Mucosa of stomach (tissue), 1 donor: ENCODE measurements around the gene NME4.

Experiments
- H3K27me3 ChIP-seq: one replicate; pipeline ENCODE4 v1.7.0; 2013; ENCODE audit warnings: mild to moderate bottlenecking, low read length; ENCODE audit not compliant: control insufficient read depth, insufficient read depth
- H3K36me3 ChIP-seq: one replicate; pipeline ENCODE4 v1.7.0; 2013; ENCODE audit warnings: low read length; ENCODE audit not compliant: control insufficient read depth, insufficient read depth
- H3K4me1 ChIP-seq: one replicate; pipeline ENCODE4 v1.7.0; 2013; ENCODE audit warnings: mild to moderate bottlenecking, low read length; ENCODE audit not compliant: control insufficient read depth, insufficient read depth
- H3K4me3 ChIP-seq: one replicate; pipeline ENCODE4 v1.7.0; 2013; ENCODE audit warnings: low read length
- H3K9ac ChIP-seq: one replicate; pipeline ENCODE4 v1.7.0; 2013; ENCODE audit warnings: mild to moderate bottlenecking, low read length, moderate library complexity
- H3K9me3 ChIP-seq: one replicate; pipeline ENCODE4 v1.7.0; 2013; ENCODE audit warnings: mild to moderate bottlenecking, low read length, moderate library complexity; ENCODE audit not compliant: control insufficient read depth
- donor health status: Pancreatic carcinoma.

The NME4 gene

DNA sequence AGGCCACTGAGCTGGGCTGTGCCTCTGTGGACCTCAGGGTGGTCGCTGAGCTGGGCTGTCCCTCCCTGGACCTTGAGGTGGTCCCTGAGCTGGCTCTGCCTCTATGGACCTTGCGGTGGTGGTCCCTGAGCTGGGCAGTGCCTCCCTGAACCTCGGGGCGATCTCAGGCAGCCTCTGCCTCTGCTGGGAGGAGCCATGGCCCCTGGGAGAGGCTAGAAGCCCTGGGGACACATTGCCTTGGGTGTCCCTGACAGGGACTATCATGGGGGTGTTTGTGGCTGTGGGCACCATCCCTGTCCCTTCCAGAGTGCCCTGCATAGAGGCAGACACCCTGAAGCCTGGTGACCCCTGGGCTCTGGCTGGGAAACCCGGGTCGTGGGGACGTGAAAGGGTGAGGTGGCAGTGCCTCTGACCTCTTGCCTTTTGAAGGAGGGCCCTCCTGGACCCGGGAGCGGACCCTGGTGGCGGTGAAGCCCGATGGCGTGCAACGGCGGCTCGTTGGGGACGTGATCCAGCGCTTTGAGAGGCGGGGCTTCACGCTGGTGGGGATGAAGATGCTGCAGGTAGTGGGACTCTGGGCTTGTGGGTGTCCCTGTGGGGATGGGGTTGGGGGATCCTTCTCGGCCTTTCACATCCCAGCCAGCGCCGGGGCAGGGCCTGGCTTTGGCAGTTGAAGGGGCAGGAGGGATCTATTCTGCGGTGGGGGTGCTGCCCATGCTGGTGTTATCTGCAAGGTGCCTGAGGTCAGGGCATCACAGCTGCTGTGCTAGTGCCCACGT lies 1.8 kb downstream of the NME4 start:
- Histone ChIP-seq H3K9ac (peak overlapping the region; percentile 28), H3K27me3 (no peaks in the 10 kb centered on the region), H3K4me1 (peaks cover 15% of the 10 kb centered on the region), H3K4me3 (no peak overlapping the region), H3K36me3 (no peaks in the 10 kb centered on the region), H3K9me3 (no peaks in the 10 kb centered on the region)

DNA sequence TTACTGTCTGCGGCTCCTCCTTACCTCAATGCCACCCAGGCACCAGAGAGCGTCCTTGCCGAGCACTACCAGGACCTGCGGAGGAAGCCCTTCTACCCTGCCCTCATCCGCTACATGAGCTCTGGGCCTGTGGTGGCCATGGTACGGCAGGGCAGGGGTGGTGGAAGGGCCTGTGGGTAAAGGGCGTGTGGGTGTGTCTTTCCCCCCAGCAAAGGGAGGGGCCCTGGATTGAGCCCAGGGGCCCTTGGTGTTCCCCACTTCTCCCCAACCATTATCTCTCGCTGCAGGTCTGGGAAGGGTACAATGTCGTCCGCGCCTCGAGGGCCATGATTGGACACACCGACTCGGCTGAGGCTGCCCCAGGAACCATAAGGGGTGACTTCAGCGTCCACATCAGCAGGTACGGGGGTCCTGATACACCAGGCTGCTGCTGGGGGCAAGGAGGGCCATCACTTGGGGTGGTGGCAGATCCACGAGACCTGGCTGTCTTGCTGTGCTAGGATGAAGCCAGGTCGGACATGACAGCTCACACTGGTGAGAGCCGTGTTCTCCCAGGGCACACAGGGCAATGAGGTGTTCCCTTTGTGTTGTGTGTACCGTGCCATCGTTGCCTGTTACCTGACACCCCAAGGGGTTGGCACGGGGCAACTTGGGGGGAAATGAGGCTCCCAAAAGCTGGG lies 2.5 kb downstream of the NME4 start:
- peaks cover 15% of the 10 kb centered on the region for H3K4me1 ChIP-seq
- no peak overlapping the region for H3K9ac ChIP-seq
- no peaks in the 10 kb centered on the region for H3K9me3 ChIP-seq
- no peaks in the 10 kb centered on the region for H3K36me3 ChIP-seq
- no peak overlapping the region for H3K4me3 ChIP-seq
- H3K27me3 ChIP-seq, result no peaks in the 10 kb centered on the region

DNA sequence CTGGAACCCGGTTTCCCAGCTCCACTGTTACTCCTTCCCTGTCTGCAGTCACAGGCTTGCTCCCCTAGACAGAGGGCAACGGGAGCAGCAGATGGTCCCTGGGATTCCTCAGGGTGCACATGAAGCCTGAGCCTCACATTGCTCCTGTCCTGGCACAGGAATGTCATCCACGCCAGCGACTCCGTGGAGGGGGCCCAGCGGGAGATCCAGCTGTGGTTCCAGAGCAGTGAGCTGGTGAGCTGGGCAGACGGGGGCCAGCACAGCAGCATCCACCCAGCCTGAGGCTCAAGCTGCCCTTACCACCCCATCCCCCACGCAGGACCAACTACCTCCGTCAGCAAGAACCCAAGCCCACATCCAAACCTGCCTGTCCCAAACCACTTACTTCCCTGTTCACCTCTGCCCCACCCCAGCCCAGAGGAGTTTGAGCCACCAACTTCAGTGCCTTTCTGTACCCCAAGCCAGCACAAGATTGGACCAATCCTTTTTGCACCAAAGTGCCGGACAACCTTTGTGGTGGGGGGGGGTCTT lies 3.1 kb downstream of the NME4 start:
- H3K4me1 ChIP-seq, result peaks cover 15% of the 10 kb centered on the region
- H3K9me3 ChIP-seq, result no peaks in the 10 kb centered on the region
- no peaks in the 10 kb centered on the region for H3K27me3 ChIP-seq
- no peak overlapping the region for H3K4me3 ChIP-seq
- H3K36me3 ChIP-seq, result no peaks in the 10 kb centered on the region
- peak overlapping the region; percentile 81 for H3K9ac ChIP-seq

DNA sequence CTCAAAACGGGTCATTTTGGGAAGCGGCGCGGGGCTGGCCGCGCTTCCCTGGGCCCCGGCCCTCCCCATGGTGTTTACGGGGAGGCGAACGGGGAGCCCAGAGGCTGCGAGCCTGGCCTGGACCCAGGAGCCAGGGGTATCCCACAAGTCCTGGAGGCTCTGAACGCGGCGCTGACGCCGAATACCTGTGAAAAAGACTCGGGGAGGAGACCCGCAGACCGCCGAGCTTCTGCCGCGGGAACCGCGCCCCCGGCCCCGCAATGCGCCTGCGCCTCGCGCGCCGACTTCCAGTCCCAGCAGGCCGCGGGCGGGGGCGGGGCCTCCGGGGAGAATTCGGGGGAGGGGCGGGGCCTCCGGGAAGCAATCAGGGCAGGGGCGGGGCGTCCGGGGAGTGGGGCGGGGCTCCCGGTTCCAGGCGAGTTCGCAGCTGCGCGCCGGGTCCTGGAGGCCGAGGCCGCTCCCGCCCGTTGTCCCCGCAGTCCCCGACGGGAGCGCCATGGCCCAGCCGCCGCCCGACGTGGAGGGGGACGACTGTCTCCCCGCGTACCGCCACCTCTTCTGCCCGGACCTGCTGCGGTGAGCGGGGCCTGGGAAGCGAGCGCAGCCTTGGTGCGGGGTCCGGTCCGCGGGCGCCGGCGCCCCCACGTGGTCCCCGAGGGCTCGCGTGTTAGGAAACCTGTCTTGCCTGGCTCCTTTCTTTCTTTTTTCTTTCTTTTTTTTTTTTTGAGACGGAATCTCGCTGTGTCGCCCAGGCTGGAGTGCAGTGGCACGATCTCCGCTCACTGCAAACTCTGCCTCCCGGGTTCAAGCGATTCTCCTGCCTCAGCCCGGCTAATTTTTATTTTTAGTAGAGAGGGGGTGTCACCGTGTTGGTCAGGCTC lies 4.7 kb downstream of the NME4 start, which contains the start of gene DECR2:
TSS of gene DECR2 (plus strand) at position 418 of the 881 bp plus-strand sequence. CDS start at position 497, 79 bp downstream.
- H3K36me3 ChIP-seq, result no peaks in the 10 kb centered on the region
- peaks cover 15% of the 10 kb centered on the region for H3K4me1 ChIP-seq
- H3K9ac ChIP-seq, result peak within 1 kb of the TSS; percentile 81
- no peaks in the 10 kb centered on the region for H3K9me3 ChIP-seq
- no peaks in the 10 kb centered on the region for H3K27me3 ChIP-seq
- peak within 1 kb of the TSS; percentile 36 for H3K4me3 ChIP-seq

DNA sequence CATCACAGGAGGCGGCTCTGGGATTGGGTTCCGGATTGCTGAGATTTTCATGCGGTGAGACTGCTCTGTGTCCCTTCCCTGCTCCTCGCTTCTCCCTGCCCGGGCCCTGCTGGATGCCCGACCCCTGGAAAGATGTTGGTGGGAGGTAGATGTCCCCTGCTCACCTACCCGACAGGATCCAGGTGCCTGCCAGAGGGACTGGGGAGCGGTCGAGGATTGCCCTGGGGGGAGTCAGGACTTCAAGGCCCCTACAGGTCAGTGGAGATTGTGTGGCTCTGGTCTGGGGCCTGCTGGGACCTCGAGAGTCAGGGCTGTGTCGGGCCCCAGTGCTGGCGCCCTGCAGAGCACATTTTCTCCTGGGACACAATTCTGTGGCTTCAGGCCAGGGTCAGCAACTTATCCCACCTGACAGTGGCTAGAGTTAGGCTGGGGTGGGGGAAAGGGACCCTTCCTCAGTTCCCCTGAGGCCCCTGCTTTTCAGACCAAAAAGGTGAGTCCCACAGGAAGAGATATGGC lies 8.0 kb downstream of the NME4 start:
- Histone ChIP-seq H3K9ac (no peak overlapping the region), H3K9me3 (no peaks in the 10 kb centered on the region), H3K4me3 (no peak overlapping the region), H3K4me1 (peaks cover 11% of the 10 kb centered on the region), H3K36me3 (no peaks in the 10 kb centered on the region), H3K27me3 (no peaks in the 10 kb centered on the region)

DNA sequence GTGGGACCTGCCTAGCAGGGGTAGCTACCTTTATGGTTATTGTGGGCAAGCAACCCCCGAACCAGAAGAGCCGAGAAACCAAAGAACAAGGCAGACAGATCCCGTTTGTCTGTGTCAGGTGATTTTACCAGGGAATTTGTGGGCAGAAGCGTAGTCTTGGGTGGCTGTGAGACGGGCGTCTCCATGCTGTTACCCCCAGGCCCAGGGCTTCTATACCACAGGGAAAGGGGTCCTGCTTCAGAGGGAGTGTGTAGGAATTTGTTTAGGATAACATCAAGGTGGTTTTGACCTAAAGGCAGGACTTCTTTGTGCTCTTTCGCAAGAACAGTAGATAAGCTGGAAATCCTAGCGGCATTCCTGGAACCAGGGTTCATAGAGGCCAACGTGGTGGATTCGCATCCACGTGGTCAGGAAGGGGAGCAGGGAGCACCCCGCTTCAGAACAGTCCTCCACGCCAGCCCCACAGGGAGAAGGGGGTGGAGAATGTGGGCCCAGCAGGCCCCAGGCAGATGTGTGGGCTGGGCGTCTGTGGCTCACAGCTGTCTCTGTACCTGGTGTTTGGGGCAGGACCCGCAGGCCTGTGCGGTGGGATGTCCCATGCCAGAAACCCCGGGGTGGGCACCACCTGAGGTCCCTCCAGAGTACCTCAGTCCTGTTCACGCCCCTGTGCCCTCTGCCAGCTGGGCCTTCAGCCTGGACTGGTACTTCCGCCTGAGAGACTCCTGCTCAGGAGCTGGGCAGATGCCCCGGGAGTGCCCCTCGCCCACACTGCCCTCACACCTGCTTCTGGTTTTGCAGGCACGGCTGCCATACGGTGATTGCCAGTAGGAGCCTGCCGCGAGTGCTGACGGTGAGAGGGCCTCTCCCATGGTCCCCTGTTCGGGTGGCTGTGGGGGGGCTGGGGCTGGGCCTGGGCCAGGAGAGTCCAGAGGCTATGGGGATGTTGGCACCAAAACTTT lies 8.8 kb downstream of the NME4 start:
- Histone ChIP-seq H3K9me3 (no peaks in the 10 kb centered on the region), H3K9ac (no peak overlapping the region), H3K36me3 (peaks cover under 1% of the 10 kb centered on the region), H3K27me3 (no peaks in the 10 kb centered on the region), H3K4me1 (peaks cover 7% of the 10 kb centered on the region), H3K4me3 (no peak overlapping the region)

DNA sequence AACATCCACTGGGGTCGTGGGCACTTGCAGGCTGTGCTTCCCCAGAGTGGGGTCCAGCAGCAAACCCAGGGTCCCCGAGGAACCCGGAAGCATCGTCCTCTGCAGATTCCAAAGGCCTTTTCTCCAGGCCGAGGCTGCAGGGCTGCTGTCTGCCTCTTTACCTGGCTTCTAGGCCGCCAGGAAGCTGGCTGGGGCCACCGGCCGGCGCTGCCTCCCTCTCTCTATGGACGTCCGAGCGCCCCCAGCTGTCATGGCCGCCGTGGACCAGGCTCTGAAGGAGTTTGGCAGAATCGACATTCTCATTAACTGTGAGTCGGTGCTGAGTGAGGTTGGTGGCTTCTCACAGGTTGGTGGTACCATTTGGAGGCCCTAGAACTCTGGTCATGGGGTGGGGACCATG lies 10.3 kb downstream of the NME4 start:
- Histone ChIP-seq H3K4me3 (no peak overlapping the region), H3K27me3 (no peaks in the 10 kb centered on the region), H3K9me3 (no peaks in the 10 kb centered on the region), H3K4me1 (peaks cover 5% of the 10 kb centered on the region), H3K36me3 (peaks cover 5% of the 10 kb centered on the region), H3K9ac (no peak overlapping the region)

DNA sequence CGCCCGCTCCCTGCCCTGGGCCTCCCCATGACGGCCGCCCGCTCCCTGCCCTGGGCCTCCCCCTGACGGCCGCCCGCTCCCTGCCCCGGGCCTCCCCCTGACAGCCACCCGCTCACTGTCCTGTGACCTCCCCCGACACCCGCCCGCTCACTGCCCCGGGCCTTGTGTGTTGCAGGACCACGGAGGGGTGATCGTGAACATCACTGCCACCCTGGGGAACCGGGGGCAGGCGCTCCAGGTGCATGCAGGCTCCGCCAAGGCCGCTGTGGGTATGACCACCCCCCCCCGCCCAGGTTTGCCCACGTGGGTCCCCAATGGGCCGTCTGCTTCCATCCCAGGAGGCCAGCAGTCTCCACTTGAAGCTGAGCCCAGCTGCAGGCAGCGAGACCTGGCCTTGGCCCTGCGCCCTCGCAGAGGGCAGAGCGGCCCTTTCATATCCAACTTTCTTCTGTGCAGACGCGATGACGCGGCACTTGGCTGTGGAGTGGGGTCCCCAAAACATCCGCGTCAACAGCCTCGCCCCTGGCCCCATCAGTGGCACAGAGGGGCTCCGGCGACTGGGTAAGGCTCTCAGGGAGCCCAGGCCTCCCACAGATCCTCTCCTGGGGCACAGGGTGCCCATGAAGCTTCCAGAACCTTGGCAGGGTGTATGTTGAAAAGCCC lies 13.6 kb downstream of the NME4 start:
- Histone ChIP-seq H3K9ac (no peak overlapping the region), H3K4me1 (no peaks in the 10 kb centered on the region), H3K4me3 (no peak overlapping the region), H3K27me3 (no peaks in the 10 kb centered on the region), H3K9me3 (no peaks in the 10 kb centered on the region), H3K36me3 (peaks cover 5% of the 10 kb centered on the region)

DNA sequence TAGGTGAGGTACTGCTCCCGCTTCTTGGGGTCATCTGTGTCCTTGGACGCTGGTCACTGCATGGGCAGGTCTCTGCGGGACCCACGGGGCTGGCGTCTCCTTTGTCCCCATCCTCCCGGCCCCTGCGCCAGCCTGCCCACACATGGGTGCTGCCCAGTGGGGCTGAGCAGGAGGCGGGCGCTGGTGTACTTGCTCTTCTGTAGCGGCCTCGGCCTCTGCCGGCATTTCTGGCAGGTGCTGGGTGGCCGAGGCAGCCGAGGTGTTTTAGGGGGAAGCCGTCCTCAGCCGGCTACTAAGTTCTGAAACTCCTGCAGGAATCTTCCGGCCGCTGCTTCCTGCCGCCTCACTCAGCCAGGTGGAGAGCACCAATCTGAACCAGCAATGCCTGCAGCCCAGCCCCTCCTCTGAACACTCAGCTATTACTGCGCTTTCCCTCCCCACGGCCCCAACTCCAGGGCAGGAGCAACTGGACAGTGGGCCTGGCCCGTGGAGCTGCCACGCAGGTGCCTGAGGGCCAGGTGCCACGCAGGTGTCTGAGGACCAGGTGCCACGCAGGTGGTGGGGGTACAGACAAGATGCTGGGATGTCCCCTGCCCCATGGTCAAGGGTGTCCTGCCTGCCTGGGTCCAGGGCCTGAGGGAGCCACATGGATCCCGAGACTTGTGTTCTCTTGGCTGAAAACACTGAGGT lies 14.7 kb downstream of the NME4 start:
- Histone ChIP-seq H3K9me3 (no peaks in the 10 kb centered on the region), H3K9ac (no peak overlapping the region), H3K4me1 (no peaks in the 10 kb centered on the region), H3K4me3 (no peak overlapping the region), H3K36me3 (peaks cover 5% of the 10 kb centered on the region), H3K27me3 (no peaks in the 10 kb centered on the region)

DNA sequence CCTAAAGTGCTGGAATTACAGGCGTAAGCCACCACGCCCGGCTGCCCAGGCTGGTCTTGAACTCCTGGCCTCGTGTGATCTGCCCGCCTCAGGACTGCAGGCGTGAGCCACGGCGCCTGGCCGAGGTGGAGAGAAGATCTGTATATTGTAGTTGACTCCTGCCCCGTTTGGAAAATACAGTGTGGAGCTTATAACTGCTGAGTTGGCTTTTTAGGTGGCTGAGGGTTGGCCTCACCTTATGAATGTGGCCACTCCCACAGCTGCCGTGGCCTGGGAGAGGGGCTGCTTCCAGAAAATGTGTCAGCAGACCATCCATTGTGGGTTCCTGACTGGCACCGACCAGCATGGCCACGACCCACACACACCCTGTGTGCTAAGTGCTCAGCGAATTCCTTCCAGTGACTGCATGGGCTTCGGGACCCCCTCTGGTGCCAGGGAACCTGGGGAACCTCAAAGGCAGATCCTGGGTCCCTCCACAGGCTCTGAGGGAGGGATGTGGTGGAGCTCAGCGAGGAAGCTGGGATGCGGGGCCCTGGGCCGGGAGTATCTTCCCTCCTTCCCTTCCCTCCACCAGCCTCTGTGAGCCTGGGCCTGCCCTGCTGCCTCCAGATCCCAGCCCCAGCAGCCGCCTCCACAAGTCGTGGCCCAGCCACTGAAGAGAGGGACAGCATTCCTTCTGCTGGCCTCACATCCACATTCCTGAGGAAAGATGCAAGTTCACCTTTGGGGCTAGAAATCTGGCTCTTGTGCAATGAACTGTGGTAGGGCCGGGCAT lies 17.6 kb downstream of the NME4 start:
- no peak overlapping the region for H3K4me3 ChIP-seq
- no peaks in the 10 kb centered on the region for H3K4me1 ChIP-seq
- no peaks in the 10 kb centered on the region for H3K9me3 ChIP-seq
- no peaks in the 10 kb centered on the region for H3K27me3 ChIP-seq
- H3K9ac ChIP-seq, result no peak overlapping the region
- peaks cover 5% of the 10 kb centered on the region for H3K36me3 ChIP-seq
